ENCODE data around the gene ANKMY2.
"Not testable (repeated sequence)": the region's sequence is repeated elsewhere in the genome, so short reads cannot be mapped to it uniquely, and the experiment has no call there.

ANKMY2 gene

DNA sequence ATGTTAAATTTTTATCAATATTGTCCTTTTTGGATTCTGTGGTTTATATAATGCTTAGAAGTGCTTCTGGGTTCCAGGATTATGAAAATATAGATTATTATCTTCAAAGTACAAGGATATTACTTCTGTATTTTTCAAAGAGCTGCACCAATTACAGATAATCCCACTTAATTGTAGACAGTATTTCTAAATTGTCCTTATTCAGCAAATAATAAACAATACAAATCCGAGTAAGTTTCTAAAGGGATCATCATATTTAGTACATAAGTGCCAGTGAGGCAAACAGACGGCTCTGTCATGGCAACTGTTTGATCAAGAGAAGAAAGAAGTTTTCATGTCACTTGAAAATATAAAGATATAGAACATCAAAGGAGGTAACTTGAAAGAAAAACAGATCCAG, 19.2 kb downstream of the ANKMY2 start:
- no peak for DNase-seq (ENCODE audit: low spot score)

DNA sequence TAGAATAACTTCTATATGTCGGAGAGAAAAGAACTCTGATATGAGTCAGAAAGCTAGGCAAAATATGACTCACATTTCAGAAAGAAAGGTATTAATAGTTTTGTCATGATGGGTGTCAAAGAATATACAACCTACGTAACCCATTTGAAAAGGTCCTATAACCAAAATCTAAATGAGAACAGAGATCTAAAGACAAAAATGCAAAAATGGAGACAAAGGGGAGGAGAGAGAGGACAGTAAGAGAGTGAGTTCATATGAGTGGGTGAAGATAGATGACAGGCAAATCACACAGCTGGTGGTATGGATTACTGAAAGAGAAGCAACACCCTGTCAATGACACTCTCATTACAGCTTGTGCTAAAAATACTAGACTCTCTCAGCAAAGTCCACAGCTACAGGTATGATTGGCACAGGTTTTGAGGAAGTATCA, 25.6 kb downstream of the ANKMY2 start:
- peak; percentile 50 for DNase-seq (ENCODE audit: low spot score)

DNA sequence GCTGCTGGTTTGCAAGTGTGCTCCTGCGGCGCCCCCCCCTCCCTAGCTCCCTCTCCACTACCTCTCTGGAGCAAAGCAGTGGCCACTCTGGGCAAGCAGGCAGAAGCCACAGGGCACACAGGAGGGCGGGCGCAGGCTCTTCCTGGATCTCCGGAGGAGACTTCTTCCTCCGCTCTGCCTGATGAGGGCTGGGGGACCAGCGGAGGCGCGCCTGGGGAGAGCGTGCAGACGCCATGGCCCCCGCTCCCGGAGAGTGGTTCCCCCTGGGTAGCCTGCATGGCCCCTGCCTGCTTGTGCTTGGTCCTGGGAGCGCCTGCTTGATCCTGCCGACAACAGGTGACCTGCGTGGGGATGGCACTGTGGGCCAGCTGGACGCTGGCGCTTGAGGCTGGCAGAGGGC, 29.0 kb downstream of the ANKMY2 start:
- DNase-seq (ENCODE audit: low spot score), result no peak

DNA sequence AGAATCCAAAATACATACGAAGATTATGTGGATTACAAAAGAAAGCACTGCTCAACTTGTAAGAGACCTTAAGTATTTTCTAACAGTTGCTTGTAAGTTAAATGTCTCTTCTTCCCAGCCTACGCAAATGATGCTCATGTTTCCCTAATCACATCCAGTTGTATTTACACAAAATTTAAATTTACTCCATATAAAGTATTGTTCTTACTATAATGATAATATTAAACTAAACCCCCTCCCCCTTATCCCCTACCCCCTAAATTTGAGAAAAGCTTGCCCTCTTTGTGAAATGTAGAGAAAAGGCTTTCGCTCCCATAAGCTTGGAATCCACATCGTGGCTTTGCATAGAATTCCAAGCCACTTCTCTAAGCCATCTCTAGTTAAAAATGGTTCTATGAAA, 29.4 kb downstream of the ANKMY2 start:
- DNase-seq (ENCODE audit: low spot score), result no peak

DNA sequence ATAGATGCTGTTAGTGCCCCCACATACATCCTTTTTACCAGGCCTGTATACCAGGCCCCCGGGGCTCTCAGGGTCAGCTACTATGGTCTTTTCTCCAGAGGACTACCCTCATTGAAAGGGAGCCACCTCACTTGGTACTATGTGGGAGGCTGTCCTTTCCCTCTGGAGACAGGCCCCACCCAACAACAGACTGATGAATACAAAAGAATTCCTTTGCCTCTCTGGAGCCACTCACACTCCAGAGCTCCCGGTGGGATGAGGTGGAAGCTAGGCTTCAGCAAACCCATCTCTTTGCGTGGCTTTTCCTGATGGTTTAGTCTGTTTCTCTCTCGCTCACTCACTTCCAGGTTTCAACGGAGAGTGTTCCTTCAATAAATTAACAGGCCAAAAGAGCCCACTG, 30.3 kb downstream of the ANKMY2 start:
- DNase-seq (ENCODE audit: low spot score), result no peak

DNA sequence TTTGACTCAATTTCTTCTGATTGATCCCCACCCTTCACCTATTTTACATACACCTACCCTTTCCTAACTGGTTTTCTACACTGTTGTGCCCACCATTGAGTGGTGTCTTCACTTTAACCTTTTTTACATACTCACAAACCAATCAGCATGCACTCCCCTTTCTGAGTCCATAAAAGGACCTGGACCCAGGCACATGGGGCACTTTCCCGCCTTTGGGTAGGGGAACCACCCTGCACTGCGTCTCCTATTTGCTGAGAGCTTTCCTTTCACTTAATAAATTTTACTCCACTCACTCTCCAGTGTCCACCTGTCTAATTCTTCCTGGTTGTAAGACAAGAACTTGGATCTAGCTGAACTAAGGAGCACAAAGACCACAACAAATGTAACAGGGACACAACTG, 33.8 kb downstream of the ANKMY2 start:
- no peak for DNase-seq (ENCODE audit: low spot score)

DNA sequence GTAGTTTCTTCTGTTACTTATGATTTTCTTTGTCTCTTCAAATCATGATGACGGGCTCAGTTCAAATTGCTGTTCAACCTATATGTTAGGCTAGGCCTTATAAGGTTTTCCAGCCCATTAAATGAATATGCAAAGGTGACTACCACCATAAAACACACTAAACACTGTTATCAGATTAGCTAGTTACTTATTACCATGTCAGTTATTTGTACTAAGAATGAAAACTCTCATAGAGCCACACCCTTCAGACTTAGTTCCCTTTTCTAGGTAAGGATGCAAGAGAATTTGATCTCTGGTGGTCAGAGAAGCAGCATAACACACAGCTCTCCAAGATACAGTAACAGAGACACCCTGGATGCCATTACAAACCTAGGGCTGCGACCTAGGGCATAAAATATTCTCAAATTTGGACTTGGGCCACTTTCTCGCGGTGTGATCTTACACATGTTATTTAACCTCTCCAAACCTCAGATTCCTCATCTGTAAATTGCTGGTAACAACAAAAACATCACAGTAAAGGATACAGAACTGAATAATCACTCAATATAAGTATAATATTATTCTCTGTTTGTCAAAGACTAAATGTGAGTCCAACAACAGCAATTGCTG, 35.6 kb downstream of the ANKMY2 start:
- DNase-seq (ENCODE audit: low spot score), result no peak

DNA sequence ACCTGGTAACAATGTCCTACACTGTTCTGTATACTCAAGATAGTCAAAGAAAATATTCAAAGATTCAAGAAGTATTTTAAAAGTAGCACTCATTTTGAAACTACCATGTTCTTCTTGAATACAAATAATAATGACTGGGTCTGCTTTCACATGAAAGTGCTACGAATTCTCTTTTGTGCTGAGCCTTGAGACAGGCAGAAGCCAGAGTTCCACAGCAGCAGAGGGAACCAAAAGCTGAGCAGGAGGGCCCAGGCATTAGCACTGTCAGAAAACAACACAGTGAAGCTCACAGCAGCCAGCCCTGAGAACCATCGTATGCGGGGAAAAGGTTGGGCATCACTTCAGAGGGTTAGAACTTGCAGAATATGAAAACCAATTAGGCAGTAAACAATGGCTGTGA, 38.9 kb downstream of the ANKMY2 start:
- DNase-seq (ENCODE audit: low spot score), result no peak

DNA sequence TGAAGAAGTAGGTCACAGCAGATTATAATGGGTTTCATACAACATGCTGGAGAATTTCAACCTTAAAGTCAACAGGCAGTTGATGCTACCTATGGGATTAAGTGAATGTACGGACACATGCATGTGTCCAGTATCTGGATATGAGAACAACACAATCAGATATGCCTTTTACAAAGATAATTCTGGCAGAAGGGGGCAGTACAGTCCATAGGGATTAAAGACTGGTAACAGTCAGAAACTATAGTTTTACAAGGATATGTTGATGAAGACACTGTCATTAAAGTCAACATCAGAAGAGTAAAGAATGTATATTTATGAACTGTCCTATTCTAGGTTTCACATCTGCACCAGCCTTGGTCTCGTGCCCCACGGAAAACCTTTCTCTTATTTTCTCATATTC, 41.5 kb downstream of the ANKMY2 start:
- no peak for DNase-seq (ENCODE audit: low spot score)

DNA sequence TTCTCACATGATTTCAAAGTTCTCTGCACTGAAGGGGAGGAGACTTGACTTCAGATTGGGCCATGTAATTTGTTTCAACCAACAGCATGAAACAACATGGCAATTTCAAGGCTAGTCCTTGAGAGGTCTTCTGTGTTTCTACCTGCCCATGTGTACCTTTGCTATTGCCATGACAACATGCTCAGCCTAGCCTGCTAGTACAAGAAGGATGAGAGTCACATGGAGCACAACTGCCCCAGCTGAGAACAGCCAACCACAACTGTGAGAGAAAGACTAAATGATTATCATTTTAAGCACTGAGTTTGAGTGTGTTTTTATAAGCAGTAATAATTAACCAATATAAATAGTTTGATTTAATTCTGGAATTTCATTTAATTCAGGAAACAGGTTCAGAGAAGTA, 41.9 kb downstream of the ANKMY2 start:
- no peak for DNase-seq (ENCODE audit: low spot score)

DNA sequence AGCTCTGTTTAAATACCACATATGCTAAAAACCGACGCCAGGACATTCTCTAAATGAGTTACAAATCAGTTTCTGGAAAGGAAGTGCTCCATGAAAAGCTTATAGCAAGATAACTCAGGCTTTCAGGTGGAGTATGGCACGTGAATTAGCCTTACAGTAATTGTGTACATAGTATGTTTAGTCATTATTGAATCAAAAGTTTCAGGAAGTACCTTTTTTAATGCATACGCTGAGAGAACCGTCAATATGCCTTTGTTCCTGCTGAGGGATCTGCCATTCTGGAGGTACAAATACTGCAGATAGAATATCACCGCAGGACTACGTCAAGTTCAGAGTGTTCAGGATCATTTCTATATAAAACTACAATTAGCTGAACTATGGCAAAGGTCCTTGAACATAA, 45.7 kb downstream of the ANKMY2 start:
- no peak for DNase-seq (ENCODE audit: low spot score)

DNA sequence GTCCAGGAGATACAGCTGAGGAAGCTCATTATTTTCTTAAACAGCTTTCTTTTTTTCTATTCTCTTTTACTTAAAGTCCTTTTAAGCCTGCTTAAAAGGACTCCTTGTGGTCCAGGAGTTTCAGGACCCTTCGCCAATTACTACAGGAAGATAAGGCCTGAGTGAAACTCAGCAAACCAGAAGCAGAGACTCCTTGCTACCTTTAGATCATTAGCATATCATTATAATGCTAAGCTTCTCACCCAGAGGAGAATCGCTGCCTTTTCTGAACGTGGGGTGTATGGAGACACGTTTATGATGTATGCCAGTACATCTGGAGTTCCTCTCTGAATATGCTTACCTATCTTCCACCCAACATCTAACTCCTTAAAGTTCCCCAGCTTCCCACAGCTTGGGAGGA, 47.5 kb downstream of the ANKMY2 start:
- no peak for DNase-seq (ENCODE audit: low spot score)

DNA sequence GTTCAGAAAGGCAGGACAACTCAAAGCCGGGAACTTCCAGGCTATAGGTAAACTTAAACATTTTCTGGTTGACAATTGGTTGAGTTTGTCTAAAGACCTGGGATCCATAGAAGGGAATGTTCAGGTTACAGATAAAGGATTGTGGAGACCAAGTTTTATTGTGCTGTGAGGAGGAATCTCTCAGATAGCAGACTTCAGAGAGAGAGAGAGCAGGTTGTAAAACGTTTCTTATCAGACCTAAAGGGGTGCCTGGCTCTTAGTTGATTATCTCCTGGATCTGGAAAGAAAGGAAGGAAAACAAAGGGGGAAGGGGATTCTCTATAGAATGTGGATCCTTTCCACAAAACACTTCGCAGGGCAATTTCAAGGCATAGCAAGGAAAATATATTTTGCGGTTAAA, 50.0 kb downstream of the ANKMY2 start:
- not testable (repeated sequence) for DNase-seq (ENCODE audit: low spot score)

DNA sequence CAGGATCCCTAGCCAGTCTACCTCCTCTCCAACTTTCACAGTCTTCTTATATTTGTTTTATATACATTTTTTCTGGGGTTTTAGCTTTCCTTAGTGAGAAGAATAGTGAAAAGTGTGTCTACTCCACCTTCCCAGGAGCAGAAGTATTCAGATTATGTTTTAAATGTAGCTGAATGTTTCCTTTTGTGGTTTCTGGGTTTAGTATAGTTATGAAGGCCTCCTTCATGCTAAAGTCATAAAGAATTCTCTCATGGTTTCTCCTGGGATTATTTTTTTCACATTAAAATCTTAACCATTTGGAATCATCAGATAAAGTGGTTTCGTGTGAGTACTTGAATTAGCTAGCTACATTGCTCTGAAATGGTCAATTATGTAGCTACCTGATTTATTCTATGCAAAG, 50.9 kb downstream of the ANKMY2 start:
- no peak for DNase-seq (ENCODE audit: low spot score)

DNA sequence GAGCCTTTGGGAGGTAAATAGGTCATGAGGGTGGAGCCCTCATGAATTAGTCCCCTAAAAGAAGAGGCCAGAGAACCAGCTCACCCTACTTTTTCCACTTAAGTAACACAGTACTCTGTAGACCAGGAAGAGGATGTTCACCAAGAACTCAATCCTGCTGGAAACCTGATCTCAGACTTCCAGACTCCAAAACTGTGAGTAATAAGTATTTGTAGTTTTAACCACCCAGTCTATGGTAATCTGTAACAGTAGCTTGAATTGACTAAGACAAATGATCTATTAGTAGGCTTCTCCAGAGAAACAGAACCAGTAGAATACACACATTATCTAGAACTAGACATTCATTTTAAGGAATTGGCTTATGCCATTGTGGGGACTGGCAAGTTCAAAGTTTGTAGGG, 51.5 kb downstream of the ANKMY2 start:
- no peak for DNase-seq (ENCODE audit: low spot score)

DNA sequence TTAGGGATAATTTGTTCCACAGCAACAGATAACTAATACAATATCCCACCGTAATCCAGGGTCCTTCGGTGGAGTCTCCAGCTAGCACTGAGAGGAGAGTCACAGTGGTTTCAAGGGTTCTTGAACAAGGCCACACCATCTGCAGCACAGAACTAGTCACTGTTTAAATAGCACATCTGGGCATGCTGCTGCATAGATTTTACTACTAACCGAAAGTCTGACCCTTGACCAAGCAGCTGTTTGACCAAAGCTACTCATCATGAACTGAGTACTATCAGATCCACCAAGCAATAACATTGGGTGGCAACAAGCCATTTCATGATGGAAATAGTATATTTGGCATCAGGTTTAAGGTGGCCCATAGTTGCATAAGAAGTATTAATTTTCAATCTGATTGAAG, 53.2 kb downstream of the ANKMY2 start:
- no peak for DNase-seq (ENCODE audit: low spot score)

DNA sequence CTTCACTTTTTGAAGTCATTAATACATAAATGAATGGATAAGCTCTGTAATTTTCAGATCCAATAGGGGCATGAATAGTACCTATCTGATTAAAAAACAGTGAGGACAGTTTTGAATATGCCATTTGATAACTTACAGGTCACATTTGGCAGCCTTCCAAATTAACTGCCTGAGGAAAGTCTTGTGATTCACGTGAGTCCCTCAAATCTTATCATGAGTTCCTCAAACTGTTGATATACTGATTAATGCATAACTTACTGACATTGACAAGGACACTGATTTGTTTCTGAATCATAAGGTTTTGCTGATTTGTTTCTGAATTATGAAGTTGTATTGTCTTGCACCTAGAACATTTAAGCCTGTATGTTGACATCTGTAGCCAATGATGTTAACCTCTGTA, 55.1 kb downstream of the ANKMY2 start:
- no peak for DNase-seq (ENCODE audit: low spot score)

DNA sequence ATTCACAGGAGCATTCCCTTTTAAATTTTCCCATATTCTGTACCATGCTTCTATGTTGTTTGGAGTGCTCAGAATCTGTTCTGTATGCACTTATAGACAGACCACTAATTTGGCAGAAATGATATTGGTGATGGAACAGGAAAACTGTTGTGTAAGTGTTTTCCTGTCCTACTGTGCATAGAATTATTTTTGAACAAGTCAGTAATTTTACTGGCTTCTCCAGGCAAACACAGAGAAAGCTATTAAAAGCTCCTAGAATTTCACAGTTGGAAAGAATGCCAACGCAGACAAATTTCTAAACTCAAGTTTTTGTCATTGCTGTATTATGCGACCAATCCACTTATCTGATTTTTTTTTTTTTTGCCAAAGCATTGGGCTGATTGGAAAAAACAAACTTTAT, 55.7 kb downstream of the ANKMY2 start:
- DNase-seq (ENCODE audit: low spot score), result no peak

DNA sequence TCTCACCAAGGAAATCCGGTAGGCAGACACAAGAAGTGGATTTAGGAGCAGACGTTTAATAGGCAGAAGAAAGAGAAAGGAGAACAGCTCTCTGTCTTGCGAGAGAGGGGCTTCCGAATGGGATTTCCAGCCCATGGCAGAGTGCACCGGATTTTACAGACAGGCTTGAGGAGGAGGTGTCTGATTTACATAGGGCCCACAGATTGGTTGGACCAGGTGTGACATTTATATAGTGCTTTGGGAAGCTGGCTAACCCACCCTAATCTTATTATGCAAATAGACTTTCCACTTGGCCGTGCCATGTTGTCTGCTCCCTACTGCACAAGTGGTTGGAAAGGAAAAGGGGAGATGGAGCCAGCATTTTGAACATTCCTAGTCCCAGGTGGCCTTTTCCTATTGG, 57.8 kb downstream of the ANKMY2 start:
- no peak for DNase-seq (ENCODE audit: low spot score)

DNA sequence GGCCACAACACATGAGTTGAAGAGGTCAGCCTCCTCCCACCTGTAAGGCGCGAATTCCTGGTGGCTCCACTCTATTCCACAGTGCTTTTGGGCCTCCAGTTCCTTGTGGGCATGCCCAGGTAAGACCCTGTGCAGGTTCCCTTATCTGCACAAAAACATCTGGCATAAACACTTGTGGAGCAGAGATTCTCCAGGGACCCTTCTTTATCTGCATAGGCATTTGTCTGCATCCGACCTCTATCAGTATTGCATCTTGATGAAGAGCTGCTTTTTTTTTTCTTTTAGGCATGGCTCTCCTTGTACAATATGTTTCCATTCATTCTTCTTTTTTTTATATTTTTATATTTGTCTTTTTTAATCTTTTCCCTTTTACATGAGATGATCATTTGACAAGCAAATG, 58.4 kb downstream of the ANKMY2 start:
- no peak for DNase-seq (ENCODE audit: low spot score)

DNA sequence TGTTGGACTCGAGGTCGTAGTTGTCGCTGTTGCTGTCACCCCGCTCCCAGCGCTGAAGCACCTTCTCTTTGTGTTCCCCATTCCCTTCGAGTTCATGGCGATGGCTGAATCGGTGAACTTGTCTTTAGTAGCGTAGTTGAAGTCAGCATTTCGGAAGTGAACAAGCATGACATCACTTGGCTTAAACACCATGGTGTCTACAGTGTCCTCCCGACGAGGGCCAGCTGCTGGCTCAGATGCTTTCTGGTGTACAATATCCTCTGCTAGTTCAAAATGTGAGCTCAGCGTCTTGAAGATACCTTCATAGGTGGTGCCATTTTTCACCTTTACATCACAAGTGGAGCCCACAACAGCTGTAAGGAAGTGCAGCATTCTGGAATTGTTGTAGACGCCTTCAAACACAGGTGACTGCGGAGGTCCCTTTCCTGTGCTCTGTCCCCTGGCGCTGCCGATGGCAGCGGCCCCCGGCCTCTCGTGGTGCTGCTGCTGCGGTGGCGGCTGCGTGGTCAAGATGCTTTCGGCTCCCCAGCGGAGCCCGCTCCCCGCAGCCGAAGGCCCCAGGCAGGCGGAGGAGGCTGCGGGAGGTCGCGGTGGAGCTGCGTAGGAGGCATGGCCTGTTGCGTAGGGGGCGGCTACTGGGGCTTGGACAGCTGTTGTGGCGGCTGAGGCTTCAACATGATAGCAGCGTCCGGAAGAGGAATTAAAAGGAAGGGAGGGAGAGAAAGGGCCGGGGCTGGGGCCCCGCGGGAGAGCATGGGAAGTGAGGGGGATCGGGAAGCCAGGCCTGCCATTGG, 59.3 kb downstream of the ANKMY2 start:
- no peak for DNase-seq (ENCODE audit: low spot score)

DNA sequence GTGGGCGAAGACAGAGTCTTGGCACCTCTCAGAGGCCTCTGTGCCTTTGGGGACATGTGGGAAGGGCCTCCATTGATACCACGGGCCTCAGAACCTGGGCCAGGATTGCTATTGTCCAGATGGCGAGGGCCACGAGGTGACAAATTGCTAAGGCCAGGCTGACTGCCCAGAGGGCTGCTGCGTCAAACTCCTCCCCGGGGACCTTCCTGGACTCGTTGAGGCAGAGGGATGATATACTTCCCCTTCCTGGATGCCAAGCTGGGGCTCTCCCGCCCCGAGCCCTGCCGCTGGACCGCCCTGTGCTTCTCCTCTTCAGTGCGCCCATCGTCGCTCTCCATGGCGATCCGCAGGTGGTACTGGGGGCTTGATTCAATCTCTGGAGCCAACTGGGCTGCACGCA, 60.0 kb downstream of the ANKMY2 start:
- no peak for DNase-seq (ENCODE audit: low spot score)

DNA sequence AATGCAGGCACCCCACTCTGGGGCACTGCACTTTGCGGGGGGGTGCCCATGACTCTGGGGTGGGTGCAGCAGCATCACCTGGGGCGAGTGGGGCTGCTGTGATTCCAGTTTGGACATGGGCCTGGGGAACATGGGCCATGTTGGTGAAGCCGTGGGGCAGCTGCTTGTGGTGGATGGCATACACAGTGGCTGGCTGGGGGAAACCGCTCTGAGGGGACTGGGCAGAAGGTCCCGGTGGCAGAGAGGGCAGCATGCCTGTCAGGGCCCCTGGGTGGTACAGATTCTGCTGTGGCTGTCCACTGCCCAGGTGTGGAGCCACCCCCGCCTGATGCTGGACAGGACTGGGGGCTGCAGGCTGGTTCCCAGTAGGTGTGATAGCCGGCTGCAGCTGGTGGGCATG, 61.7 kb downstream of the ANKMY2 start:
- DNase-seq (ENCODE audit: low spot score), result no peak

DNA sequence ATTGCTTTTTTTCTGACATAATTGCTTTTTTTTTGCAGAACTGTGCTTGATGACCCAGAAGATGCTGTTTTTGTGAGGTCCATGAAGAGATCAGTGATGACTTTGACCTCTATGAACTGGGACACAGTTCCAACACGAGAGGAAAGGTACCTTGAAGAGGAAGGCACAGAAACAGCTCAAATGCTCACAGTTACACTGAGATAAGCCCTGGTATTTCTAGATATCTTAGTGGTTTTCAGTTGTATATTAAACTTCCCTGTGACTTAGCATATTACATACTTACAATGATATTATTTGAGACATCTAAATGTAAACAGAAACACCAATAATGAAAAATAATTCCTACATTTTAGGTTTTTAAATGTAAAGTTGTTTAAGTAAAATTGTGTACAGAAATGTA, 64.3 kb downstream of the ANKMY2 start:
- no peak for DNase-seq (ENCODE audit: low spot score)
